Skeletal muscle cell (primary cell): ENCODE results near the gene CD79B.

ENCODE experiments used
- DNase-seq: peaks from one replicate; pipeline ENCODE4 v3.0.0-alpha.2; 2010; ENCODE audit warnings: low read depth
- H3K4me3 ChIP-seq: 2 replicates; pipeline ENCODE4 v1.5.1; 2011; ENCODE audit warnings: low read depth, mild to moderate bottlenecking, control low read depth, low read length, moderate library complexity

CD79B gene

GRCh38 chr17:63955232-63955631 lies 23.1 kb upstream of the CD79B start:
- DNase-seq, result no peak

GRCh38 chr17:63954402-63955063 lies 22.4 kb upstream of the CD79B start:
- DNase-seq, result no peak

More at GRCh38 chr17:63955232-63955631, 23.1 kb upstream of the CD79B start:
- H3K4me3 ChIP-seq, result no peak overlapping the region

GRCh38 chr17:63950940-63951907 lies 19.1 kb upstream of the CD79B start:
- no peak for DNase-seq
- no peak overlapping the region for H3K4me3 ChIP-seq

More at GRCh38 chr17:63954402-63955063, 22.4 kb upstream of the CD79B start:
- H3K4me3 ChIP-seq, result no peak overlapping the region

- DNase-seq, result no peak
- H3K4me3 ChIP-seq, result no peak overlapping the region
Measured at GRCh38 chr17:63949576-63950250, 17.6 kb upstream of the CD79B start.

GRCh38 chr17:63948521-63948920 lies 16.4 kb upstream of the CD79B start:
- no peak for DNase-seq
- H3K4me3 ChIP-seq, result no peak overlapping the region

- H3K4me3 ChIP-seq, result no peak overlapping the region
- DNase-seq, result no peak
Measured at GRCh38 chr17:63947711-63948330, 15.7 kb upstream of the CD79B start.

GRCh38 chr17:63946440-63947363 lies 14.6 kb upstream of the CD79B start:
- DNase-seq, result no peak

GRCh38 chr17:63945784-63946439 lies 13.8 kb upstream of the CD79B start:
- DNase-seq, result no peak
- H3K4me3 ChIP-seq, result no peak overlapping the region

More at GRCh38 chr17:63946440-63947363, 14.6 kb upstream of the CD79B start:
- no peak overlapping the region for H3K4me3 ChIP-seq

- DNase-seq, result no peak
- H3K4me3 ChIP-seq, result no peak overlapping the region
Measured at GRCh38 chr17:63944736-63945499, 12.8 kb upstream of the CD79B start.

GRCh38 chr17:63943745-63944144 lies 11.6 kb upstream of the CD79B start:
- no peak overlapping the region for H3K4me3 ChIP-seq
- no peak for DNase-seq

- no peak overlapping the region for H3K4me3 ChIP-seq
- no peak for DNase-seq
Measured at GRCh38 chr17:63942309-63942985, 10.3 kb upstream of the CD79B start.

GRCh38 chr17:63941751-63942150 lies 9.6 kb upstream of the CD79B start:
- H3K4me3 ChIP-seq, result no peak overlapping the region
- no peak for DNase-seq

- no peak overlapping the region for H3K4me3 ChIP-seq
- DNase-seq, result no peak
Measured at GRCh38 chr17:63941162-63941561, 9.0 kb upstream of the CD79B start.

GRCh38 chr17:63940584-63940983 lies 8.5 kb upstream of the CD79B start:
- H3K4me3 ChIP-seq, result no peak overlapping the region
- DNase-seq, result no peak

- H3K4me3 ChIP-seq, result no peak overlapping the region
- no peak for DNase-seq
Measured at GRCh38 chr17:63939884-63940283, 7.8 kb upstream of the CD79B start.

- no peak for DNase-seq
- H3K4me3 ChIP-seq, result no peak overlapping the region
Measured at GRCh38 chr17:63939401-63939800, 7.3 kb upstream of the CD79B start.

GRCh38 chr17:63937920-63938319 lies 5.8 kb upstream of the CD79B start:
- DNase-seq, result no peak

More at GRCh38 chr17:63937920-63938319, 5.8 kb upstream of the CD79B start:
- H3K4me3 ChIP-seq, result no peak overlapping the region
